NOMO-1 (cell line): ENCODE measurements around the gene STK32C.

Experiments
- DNase-seq, 2 experiments: peaks; one replicate each; lab custom pipeline; 2025; ENCODE audit not compliant: unreplicated experiment in 2 of 2; lab: John Stamatoyannopoulos, UW

STK32C gene

DNA sequence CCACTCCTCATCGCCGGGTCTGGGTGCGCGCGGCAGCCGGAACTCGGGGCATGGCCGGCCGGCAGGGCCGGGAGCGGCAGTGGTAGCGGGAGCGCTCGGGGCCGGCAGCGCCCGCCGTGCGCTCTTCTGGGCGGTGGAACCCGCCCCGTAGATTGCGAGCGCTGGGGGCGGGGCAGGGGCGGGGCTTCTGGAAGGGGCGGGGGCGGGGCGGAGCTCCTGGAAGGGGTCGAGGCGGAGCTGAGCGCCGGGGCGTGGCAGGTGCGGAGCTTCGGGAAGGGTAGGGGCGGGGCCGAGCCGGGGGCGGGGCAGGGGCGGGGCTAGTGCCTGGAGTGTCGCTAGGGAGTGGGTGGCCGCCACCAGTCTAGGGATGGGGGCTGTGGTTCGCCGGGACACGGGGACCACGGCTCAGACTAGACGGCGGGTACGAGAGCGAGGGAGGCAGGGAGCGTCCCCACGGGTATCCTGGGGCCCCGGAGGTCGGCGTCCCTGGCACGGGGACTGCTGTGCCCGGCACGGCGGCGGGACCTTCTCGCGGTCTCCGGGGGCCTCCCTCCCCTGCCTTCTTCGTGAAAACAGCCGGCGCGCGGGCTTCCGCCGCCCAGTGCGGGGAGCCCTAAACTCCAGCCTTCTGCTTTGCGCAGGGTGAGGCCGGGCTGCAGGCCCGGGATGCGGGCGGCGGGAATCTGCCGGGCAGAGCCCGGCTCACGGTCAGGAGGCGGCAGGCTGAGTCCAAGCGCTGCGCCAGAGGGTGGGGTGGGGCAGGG lies at the start of gene STK32C:
TSS of gene STK32C (minus strand) at position 128 of the 764 bp plus-strand sequence. CDS start at position 11, 117 bp downstream.
- DNase-seq, result peak; percentile 74 to 81

DNA sequence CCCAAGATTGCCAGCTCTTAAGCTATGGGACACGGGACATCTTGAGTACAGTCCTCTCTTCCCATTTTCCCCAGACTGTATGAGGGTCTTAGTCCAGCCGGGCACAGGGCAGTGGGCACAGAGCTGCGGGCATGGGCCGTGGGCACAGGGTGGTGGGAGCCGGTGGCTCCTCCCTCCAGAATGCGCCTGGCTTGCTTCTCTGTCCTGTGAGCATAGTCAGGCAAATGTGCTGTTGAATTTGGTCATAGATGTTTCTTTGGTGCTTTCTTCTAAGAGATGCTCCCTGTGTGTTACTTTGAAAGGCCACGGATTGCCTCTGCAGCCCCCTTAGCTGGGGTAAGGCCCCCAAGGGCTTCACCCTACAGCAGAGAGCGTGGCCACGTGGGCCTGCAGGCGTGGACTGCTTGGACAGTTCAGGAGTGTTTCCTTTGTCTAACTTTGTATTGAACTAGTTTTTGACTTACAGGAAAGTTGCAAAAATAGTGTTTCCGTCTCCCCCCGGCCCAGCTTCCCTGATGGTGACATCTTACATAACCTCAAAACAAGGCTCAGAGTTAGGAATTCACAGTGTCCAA lies 49.0 kb upstream of the STK32C start:
- no peak for DNase-seq

DNA sequence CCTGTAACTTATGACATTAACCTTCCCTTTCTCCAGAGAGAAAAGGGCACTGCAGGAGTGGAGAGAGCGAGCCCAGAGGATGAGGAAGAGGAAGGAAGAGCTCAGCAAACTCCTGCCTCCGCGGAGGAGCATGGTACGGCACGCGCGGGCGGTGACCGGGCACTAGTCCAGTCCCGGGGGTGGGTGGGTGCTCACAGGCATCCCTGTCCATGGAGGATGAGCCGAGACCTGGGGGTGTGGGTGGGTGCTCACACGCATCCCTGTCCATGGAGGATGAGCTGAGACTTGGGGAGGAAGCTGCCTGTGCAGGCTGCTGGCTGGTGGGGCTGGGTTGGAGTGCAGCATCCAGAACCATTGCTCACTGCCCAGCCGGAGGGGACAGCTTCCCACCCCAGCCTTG lies 48.0 kb upstream of the STK32C start:
- DNase-seq, result no peak

DNA sequence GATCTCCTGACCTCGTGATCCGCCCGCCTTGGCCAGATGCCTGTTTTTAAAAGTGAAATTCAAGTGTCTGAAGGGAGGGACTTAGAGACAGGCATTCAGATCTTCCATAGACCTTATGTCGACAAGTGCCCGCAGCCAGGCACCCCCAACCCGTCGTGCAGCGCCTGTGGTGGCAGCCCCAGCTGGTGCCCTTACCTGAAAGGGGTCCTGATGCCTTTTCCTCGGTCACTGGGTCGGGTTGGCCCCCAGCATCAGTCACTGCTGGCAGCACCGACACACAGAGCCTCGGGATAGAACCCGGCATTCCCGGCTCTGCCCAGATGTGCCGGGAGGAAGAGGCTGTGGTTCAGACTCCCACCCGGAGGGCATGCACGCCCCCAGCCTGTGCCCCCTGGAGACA lies 47.5 kb upstream of the STK32C start:
- no peak for DNase-seq

DNA sequence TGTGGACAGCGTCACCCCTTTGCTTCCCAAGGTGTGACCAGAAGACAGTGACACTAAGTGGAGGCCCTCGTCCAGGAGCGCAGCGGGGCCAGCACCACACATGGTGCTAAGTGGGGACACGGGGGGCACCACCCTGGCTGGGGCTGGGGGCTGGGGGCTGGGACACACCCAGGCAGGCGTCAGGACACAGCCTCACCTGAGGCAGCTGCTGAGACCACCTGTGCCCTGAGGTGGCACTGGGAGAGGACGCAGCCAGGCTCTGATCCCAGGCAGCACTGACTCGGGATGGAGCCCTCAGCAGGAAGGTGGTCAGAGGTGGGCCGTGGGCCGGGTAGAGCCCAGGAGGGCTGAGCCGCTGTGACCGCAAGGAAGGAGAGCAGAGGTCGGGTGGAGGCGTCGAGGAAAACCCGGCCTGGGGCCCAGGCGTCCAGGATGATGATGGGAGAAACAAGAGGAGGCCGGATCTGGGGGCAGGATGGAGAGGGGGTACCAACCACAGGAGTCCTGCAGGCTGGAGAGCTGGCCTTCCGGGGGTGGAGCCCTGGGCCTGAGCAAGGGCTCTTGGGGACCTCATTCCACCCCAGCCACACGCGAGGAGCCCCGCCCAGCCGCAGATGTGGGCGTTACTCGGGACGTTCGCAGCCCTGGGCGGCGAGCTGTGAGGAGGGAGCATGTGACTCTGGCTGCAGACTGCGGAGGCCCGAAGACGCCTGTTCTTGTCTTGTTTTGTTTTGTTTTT lies 46.8 kb upstream of the STK32C start:
- DNase-seq, result no peak

DNA sequence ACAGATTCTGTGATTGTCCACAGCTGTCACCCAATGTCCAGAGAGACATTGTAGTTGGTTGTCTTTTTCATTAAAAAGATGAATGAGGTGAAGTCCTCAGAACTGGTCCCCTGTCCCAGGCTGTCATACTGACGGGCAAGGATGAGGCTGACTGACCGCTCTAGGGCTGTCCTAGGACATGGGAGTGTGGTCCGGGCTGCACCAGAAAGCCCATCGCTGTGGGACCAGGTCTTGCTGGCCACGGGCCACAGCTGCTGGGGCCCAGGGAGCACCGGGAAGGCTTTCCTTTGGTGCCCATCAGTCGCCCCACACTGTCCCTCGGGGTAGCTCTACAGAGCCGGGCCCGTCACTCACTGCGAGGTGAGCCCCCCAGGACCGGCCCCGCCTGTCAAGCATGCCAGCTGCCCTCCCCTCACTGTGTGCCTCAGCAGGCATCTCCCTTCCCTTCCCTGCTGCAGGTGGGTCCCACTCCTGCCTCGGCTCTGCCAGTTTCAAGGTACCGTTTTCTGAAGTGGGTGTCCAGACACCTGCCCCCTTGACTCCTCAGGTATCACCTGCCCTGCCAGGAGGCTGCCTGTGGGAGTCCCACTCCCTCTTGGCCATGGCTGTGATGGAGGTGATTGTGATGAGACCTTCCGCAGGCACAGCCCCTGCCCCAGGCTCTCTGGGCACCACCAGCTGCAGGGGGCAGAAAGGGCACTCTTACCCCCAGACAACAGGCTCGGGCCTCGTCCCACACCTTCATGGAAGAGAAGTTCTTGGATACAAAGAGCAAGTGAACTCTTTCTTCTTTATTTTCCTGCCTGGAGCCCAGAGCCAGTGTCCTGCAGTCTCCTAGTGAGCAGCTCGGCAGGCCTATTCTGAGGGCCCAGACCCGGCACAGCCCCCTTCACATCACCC lies 46.0 kb upstream of the STK32C start:
- no peak for DNase-seq

DNA sequence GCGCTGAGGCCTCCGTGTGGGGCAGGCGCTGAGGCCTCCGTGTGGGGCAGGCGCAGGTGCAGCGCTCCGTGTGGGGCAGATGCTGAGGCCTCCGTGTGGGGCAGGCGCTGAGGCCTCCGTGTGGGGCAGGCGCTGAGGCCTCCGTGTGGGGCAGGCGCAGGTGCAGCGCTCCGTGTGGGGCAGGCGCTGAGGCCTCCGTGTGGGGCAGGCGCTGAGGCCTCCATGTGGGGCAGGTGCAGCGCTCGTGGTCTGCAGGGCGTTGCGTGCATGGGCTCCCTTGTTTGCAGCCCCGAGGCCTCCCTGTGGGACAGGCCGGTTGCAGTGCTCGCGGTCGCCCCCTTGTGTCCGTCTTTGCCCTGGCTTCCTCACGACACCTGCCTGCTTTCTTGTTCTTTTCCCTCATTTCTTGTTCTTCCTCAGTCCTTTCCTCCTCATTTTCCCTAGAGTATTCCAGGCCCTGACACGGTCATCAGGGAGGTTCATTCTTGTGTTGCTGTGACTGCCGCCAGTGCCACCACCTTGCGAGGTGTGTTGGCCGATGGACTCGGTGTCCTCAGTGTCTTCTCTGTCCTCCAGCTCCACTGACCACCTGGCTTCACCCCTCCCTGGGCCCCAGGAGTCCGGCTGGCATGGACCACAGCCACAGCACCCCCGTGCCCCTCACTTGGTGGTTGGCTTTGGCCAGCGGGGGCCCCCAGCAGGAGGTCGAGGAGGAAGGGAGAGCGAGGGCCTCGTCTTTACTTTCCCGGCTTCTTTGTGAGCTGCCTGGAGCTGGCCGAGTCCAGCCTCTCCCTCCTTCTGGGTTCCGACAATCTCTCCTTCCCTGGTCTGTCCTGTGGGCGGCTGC lies 44.9 kb upstream of the STK32C start:
- DNase-seq, result peak; percentile 32 to 35

DNA sequence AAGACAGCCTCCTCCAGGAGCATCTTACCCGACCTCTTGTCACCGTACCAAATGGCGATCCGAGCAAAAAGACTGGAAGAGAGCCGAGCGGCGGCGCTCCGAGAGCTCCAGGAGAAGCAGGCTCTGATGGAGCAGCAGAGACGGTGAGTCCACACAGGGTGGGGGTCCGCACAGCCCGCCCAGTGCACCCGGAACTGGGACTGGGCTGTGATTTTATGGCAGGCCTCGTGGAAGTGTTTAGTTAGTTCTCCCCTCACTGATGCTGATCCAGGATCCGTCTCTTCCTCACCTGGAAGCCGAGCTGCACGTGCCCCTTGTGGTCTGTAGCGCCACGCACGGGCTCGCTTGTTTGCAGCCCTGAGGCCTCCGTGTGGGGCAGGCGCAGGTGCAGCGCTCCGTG lies 43.9 kb upstream of the STK32C start:
- no peak for DNase-seq

DNA sequence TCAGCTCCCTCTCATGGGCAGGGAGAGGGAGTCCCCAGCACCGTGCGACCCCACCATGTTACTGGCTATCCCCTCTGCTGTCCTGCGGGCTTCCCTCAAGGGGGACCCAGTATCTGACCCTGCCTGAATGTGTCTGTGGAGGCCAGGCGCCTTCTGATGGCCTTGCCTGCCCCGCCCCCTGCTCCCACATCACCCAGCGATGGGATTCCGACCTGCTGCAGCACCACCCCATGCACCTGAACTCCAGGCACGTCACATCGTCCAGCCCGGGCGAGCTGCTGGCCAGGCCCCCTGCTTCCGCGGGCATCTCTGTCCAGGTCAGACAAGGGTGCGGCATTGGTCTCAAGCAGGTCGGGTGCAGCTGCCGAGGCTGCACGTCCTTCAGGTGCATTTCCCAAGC lies 43.2 kb upstream of the STK32C start:
- no peak for DNase-seq

DNA sequence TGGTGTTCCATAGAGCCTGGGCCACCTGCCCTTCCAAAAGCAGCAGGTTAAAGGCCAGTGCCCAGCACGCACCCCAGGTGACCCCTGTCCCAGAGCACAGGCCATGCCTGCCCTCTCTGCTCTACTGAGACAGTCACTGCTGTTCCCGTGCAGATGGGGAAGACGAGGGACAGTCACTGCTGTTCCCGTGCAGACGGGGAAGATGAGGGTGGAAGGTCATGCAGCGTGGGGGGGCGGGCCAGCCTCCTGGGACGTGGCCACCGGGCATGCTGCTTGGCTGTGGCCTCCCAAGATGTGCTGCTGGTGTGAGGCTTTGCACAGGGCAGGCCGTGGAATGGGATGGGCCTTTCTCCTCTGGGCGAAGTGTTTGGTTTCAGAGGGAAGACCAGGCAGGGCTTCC lies 42.6 kb upstream of the STK32C start:
- no peak for DNase-seq

DNA sequence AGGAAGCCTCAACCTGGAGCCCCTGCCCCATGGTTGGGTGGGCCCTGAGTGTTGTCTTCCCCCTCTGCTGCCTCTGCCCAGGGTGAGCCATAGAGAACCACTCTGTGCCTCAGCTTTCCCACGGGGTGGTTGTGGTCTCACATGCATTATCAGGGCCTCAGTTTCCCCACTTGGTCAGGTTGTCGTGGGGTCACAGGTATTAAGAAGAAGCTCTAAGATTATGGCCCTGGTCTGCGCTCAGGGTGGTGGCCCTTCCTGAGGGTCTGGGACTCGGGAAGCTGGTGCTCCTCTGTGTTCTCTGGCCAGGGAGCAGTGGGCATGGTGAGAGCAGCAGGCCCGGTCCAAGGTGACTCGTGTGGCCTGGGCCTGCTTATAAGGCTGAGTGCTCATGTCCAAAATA lies 42.0 kb upstream of the STK32C start:
- no peak for DNase-seq

DNA sequence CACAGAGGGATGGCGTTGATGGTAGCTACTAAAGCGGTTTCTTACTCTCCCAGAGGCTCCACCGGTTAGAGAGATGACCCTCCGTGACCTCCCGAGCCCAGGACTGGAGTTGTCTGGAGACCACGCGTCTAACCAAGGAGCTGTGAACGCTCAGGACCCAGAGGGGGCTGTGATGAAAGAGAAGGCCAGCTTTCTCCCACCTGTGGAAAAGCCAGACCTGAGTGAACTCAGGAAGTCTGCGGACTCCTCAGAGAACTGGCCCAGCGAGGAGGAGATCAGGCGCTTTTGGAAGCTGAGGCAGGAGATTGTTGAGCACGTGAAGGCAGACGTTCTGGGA lies 40.1 kb upstream of the STK32C start:
- DNase-seq, result no peak

DNA sequence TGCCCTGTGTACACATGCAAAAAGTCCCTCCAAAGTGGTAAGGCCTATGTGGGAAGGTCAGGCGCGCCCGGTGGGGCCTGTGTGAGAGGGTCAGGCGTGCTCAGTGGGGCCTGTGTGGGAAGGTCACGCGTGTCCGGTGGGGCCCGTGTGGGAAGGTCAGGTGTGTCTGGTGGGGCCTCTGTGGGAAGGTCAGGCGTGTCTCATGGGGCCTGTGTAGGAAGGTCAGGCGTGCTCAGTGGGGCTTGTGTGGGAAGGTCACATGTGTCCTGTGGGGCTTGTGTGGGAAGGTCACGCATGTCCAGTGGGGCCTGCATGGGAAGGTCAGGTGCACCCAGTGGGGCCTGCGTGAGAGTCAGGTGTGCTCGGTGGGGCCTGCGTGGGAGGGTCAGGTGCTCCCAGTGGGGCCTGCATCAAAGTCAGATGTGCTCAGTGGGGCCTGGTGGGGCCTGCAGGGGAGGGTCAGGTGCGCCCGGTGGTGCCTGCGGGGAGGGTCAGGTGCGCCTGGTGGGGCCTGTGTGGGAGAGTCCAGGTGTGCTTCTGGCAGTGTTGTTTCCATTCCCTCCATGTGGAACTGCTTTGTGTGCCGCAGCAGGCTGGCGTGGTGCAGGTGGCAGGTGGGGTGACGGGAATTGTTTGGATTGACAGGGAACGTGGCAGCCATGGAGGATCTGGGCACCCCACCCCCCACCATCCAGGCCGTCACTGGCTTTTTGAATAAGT lies 39.6 kb upstream of the STK32C start:
- DNase-seq, result no peak

DNA sequence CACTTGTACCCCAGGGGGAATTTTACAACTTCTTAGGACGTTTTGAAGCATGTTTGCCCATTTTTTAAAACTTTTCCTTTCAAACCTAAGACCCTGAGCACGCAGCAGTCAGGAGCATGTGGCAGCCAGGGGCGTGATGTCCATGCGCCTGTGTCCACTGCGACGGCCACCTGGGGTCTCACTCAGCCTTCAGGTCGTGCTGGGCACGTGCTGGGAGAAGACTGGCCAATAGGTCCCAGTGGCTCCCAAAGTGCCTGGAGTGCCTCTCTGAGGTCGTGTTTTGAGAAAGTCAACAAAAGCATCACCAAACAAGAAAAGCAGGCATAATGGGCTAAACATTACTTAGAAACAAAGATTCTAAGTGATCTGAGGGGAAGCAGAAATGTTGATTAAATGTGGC lies 39.1 kb upstream of the STK32C start:
- no peak for DNase-seq

DNA sequence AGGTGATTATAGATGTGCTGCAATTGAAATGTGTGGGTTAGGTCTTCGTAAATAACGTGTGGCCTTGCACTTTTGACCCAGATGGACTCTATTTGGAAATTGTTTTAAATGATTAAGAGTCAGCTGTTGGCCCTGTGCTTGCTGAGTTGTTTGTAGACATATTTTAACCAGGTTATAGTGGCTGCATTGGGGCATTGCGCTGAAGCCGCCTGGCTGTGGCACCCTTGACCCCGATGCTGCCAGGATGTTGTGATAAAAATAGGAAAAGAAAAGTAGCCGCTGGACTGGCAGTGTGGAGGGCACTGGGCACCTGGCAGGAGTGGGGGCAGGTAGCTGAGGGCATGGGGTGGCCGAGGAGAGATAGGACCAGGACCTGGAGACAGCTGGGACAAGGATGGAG lies 37.6 kb upstream of the STK32C start:
- no peak for DNase-seq

DNA sequence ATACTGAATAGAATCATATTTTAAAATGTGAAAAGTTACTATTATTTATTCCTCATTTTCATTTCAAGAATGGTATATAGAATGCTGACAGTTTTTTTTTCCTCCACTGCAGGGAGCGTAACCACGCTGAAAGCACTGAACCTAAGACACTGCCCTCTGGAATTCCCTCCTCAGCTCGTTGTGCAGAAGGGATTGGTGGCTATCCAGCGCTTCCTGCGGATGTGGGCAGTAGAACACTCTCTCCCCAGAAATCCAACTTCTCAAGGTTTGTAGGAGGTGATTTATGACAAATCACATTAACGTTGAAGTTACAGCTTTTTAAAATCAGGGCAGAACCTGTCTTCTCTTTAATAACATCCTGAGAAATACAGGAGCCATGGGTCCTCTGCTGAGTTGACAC lies 36.6 kb upstream of the STK32C start:
- no peak for DNase-seq

DNA sequence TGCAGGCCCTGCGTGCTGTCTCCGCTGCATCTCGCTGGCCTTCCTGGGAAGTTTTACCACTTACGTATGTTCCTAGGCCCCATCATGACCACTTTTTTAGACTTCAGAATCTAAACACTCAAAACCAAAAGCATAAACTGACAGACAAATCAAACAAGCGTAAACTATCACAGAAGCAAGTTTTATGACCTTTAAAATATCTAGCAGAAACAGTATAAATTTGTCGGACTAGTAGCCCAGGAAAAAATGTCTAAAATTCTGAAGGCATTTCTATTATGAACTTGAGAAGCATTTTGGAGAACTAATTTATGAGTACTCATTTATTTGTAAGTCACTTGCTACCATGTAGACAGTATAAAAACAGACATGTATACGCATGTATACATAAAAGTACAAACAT lies 34.8 kb upstream of the STK32C start:
- DNase-seq, result no peak

DNA sequence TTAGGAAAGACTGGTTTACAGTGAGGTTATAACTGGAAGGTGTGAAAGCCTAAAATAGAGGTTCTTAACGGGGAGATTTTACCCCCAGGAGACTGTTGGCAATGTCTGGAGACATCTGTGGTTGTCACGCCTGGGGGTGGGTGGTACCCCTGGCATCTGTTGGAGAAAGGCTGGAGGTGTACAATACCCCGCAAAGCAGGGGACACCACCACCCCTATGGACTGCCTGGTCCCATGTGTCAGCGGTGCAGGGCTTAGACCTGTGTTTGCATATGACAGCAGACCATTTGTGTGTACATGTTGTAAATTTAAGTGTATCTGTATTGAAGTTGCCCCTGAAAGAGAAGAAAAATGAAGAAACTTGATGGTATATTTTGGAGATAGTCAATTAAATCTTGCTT lies 34.0 kb upstream of the STK32C start:
- no peak for DNase-seq

DNA sequence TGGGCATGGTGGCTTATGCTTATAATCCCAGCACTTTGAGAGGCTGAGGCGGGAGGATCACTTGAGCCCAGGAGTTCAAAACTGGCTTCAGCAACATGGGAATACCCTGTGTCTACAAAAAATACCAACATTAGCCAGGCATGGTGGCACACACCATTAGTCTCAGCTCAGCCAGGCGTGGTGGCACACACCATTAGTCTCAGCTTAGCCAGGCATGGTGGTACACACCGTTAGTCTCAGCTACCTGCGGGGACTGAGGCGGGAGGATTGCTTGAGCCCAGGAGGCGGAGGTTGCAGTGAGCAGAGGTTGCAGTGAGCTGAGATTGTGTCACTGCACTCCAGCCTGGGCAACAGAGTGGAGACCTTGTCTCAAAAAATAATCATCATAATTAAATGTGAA lies 33.3 kb upstream of the STK32C start:
- no peak for DNase-seq

DNA sequence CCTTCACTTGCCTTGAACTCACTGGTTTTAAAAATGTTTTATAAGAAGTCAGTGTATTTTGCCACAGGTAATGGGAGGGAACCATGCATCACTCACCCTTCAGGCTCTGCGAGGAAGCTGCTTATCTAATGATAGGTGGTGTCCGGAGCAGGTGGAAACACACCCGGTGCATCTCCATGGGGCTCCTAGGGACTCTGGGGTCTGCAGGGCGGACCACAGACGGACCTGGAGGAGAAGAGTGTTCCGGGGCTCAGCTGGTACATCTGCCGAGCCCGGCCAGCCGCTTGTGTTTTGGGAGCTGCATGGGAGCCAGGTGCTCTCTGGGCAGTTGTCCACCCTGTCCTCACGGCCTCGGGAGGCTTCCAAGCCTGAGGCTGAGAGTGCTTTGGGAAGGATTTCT lies 31.5 kb upstream of the STK32C start:
- DNase-seq, result no peak
